HG03025 (cell line): ENCODE results near the gene RDH14.
A peak's percentile ranks its signal among the peaks of the same experiment; 100 is the strongest.

ENCODE experiments used
- ATAC-seq: cut with Tn5 transposase; IDR thresholded peaks from one replicate; pipeline ENCODE4 v1.9.1; 2021; ENCODE audit warnings: mild to moderate bottlenecking, moderate library complexity; ENCODE audit not compliant: unreplicated experiment, low FRiP score

The RDH14 gene

DNA sequence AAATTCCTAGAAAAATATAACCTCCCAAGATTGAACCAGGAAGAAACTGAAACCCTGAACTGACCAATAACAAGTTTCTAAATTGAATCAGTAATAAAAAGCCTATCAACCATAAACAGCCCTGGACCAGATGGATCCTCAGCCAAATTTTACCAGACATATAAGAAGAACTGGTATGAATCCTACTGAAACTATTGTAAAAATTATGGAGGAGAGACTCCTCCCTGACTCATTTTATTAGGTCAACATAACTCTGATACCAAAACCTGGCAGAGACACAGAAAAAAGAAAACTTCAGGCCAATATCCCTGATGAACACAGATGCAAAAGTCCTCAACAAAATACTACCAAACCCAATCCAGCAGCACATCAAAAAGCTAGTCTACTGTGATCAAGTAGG, 17.6 kb upstream of the RDH14 start:
- no peak for ATAC-seq

DNA sequence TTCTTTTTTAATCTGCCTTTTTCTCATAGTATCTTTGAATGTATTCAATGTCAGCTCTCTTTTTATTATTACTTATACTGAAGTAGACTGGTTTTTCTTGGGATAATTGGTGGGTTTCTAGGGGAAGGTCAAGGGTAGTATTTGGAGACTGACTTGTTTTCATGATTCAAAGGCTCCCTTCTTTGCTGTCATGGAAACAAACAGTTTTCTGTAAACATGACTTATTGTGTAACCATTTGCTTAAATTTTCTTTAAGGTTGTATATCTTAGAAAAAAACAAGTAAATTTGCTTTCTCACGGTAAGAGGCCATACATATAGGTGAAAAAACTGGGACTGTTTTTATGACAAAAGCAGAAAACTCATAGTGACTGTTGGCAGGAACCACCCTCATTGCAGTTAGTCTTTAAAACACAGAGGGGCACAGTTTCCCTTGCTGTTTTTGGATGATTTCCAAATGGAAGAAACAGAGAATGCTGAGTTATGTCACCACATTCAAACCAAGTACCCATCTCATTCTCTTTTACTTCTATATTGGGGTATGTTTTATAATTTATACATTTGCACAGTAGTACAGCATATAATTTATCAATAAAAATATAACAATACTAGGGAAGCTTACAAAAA, 5.8 kb upstream of the RDH14 start:
- no peak for ATAC-seq

GRCh38 chr2:18560797-18561085, 288 bp upstream of the RDH14 start:
- ATAC-seq, result no peak

DNA sequence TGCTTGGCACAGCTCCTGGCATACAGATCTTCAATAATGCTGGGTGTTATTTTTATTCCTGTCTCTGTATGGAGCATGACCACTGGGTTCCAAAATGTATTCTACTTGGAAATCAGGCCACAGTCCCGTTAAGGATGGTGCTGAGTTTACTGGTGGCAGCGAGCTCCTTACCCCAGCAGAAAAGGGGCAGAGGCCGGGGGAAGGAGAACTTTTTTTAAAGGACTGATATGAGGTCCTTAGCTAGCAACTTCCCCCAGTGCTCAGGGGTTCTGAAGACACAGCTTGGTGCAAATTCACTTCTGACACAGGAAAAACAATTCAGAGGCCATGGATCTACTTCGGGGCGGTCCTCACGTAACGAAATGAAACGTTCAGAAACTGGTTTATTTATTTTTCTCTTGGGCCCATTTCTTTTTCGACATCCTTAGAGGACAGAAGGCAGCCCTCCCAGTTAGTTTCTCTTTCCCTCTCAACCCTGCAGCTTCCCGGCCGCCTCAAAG, 872 bp downstream of the RDH14 start:
- no peak for ATAC-seq

DNA sequence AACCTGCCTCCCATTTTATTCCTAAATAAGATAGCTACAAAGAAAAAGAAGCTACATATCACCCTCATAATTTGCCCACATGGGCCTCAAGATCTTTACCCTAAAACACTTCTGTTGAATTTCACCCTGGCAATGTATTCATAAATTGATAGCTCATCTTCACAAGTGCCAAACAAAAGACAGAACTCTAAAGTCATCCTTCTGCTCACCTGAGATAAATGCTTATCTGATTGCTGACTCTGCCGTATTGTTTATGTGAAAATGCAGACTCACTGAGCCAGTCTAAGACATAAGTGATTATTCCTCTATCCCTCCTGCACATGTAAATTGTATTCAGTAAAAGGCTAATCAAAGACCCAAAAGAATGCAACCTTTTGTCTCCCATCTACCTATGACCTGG, 2.0 kb downstream of the RDH14 start:
- ATAC-seq, result no peak

- ATAC-seq, result no peak
Measured at GRCh38 chr2:18557121-18557520, 3.3 kb downstream of the RDH14 start.

GRCh38 chr2:18552351-18553077, 7.9 kb downstream of the RDH14 start:
- ATAC-seq, result no peak

DNA sequence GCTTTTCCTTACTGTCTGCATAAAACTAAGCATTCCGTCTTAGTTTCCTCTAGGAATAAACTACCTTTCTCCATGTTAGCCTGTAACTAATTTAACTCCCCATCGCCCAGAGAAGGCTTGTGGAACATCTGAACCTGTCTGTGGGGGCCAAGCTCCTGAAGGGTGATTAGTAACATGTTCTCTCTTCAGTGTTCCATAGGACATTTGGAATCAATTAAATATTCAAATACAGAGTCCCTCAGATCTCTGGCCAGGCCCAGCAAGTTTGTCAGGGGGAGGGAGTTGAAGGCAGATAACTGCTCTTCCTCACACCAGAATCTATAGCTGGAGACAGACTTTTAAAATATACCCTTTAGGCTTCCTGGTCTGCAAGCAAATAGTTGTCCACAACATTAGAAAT, 8.8 kb downstream of the RDH14 start:
- no peak for ATAC-seq

- ATAC-seq, result no peak
Measured at GRCh38 chr2:18551169-18551568, 9.3 kb downstream of the RDH14 start.

DNA sequence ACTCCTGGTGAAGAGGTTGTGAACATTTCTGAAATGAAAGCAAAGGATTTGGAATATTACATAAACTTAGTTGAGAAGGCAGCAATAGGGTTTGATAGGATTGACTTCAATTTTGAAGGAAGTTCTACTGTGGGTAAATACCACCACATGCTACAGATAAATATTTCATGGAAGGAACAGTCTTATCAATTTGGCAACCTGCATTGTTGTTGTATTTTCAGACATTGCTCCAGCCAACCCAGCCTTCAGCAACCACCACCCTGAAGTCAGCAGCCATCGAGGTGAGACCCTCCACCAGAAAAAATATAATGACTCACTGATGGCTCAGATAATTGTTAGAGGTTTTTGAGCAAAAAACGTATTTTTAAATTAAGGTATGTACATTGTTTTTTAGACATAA, 10.0 kb downstream of the RDH14 start:
- ATAC-seq, result no peak

DNA sequence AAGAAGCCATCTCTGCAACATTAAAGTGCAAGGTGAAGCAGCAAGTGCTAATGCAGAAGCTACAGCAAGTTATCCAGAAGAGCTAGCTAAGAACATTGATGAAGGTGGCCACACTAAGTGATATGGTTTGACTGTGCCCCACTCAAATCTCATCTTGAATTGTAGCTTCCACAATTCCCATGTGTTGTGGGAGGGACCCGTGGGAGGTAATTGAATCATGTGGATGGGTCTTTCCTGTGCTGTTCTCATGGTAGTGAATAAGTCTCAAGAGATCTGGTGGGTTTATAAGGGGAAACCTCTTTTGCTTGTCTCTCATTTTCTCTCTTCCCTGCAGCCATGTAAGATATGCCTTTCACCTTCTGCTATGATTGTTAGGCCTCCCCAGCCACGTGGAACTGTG, 11.4 kb downstream of the RDH14 start:
- no peak for ATAC-seq

DNA sequence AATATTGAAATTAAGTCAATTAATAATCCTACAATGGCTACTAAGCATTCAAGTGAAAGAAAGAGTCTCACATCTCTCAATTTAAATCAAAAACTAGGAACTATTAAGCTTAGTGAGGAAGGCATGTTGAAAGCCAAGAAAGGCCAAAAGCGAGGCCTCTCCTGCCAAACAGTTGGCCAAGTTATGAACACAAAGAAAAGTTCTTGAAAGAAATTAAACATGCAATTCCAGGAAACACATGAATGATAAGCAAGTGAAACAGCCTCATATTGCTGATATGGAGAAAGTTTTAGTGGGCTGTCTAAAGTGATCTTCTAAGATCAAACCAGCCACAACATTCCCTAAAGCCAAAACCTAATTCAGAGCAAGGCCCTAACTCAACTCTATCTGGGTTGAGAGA, 11.8 kb downstream of the RDH14 start:
- no peak for ATAC-seq

- peak; percentile 78 for ATAC-seq
Measured at GRCh38 chr2:18546567-18546966, 13.9 kb downstream of the RDH14 start.

- ATAC-seq, result no peak
Measured at GRCh38 chr2:18545384-18545783, 15.1 kb downstream of the RDH14 start.

DNA sequence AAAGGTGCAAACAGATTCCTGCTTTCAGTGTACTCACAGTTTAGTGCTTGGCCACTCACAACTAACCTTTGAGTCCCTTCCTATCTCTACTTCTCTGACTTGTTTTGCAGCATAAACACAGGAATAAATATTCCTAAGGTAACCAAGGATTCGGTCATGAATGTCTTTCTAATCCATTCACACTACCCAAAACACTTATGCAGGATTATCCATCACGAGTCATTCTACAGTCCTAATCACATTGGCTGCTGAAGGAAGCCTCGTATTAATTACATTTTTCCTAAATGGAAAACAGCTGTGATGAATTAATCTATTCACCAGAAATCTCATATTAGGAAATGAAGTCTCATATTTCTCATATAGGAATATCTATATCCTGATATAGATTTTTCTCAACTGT, 16.3 kb downstream of the RDH14 start:
- no peak for ATAC-seq

- ATAC-seq, result no peak
Measured at GRCh38 chr2:18540872-18541271, 19.6 kb downstream of the RDH14 start.

DNA sequence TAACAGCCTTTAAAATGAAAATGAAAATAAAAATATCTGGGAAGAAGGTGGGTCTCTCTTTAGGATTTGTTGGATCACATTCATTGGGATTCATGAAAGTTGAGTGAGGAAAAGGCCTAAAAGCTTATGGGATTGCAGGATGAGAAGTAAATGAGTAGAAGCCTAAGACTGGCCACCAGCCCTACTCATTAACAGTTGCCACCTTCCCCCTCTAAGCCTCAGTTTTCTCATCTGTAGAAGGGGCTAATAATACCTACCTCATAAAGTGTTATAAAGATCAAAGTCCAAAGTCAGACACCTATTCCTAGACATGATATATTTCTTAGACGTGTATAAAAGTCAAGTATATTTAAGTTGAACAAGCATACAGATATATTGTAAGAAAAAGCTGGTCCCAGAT, 23.8 kb downstream of the RDH14 start:
- no peak for ATAC-seq

GRCh38 chr2:18536100-18536499, 24.4 kb downstream of the RDH14 start:
- ATAC-seq, result no peak

- no peak for ATAC-seq
Measured at GRCh38 chr2:18531194-18531593, 29.3 kb downstream of the RDH14 start.

DNA sequence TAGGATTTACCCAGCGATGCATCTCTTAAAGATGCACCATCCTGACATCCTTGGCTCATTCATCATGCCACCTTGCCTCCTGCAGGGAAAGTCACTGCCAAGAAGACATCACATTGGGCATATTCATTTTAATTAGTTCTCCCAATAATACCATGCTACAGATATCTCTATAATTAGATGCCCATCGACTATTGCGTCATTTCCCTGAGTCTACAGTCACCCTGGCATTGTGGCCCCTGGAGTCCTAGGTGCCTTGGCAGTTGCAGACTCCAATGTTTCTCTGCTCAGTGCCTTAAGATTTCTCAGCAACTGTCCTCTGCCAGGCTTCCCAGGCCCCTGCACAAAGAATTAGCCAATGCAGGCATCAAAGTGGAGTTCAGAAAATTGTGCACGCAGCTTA, 32.6 kb downstream of the RDH14 start:
- ATAC-seq, result no peak

- no peak for ATAC-seq
Measured at GRCh38 chr2:18527326-18527725, 33.1 kb downstream of the RDH14 start.

- ATAC-seq, result no peak
Measured at GRCh38 chr2:18526429-18526828, 34.0 kb downstream of the RDH14 start.
